Testis (tissue), 3 donors: ENCODE measurements around the gene TCEA2. TPM values are rescaled to one million over a fixed set of nuclear protein-coding genes. Genes with fewer than 3 reads are reported as not detected.

Experiments used
- DNase-seq: peaks from one replicate; pipeline ENCODE4 v3.0.0-alpha.2; 2019
- H3K27ac ChIP-seq, 2 donors: fragments of 200-600 bp; sonication (generic); one replicate each; pipeline ENCODE4 v1.5.1; 2019
- H3K27me3 ChIP-seq: fragments of 200-600 bp; sonication (generic); one replicate; pipeline ENCODE4 v1.5.1; 2019
- H3K36me3 ChIP-seq: fragments of 200-600 bp; sonication (generic); one replicate; pipeline ENCODE4 v1.5.1; 2017; ENCODE audit warnings: low read depth; ENCODE audit errors: missing control alignments
- H3K4me1 ChIP-seq: fragments of 200-600 bp; sonication (generic); one replicate; pipeline ENCODE4 v1.5.1; 2019
- H3K4me3 ChIP-seq, 2 donors: fragments of 200-600 bp; sonication (generic); one replicate each; pipeline ENCODE4 v1.5.1; 2017 to 2019
- H3K9me3 ChIP-seq: fragments of 200-600 bp; sonication (generic); one replicate; pipeline ENCODE4 v1.5.1; 2017
- POLR2A ChIP-seq: fragments of 450-650 bp; IDR thresholded peaks from one replicate; pipeline ENCODE4 v1.6.1; 2017; ENCODE audit warnings: antibody characterized with exemption, mild to moderate bottlenecking, moderate library complexity
- WGBS, 2 donors: methylation state at CpG; one replicate each; pipeline ENCODE4 v1.1.5; 2018; 5-methylcytosine and 5-hydroxymethylcytosine counted together
- intact Hi-C: fragments of 100-400 bp; cut with DNase I; formaldehyde crosslinking; loops from one replicate; pipeline ENCODE4 v1.15.1; 2023; ENCODE audit warnings: low total_unique reads
- polyA plus RNA-seq: library from polyadenylated mRNA; stranded (reverse); fragments of 350-450 nt; fragmentation: Illumina TruSeq; extraction: RNeasy Lipid Tissue Mini Kit (QIAGEN cat#74804); gene quantifications from one replicate; pipeline ENCODE4 v1.2.3, GENCODE V29; 2014; ENCODE audit warnings: low read depth, low replicate concordance; ENCODE audit not compliant: insufficient read depth
- total RNA-seq, 2 donors: library from RNA; depleted of rRNA; stranded (reverse); fragments of >200 nt; gene quantifications; one replicate each; pipeline ENCODE4 v1.2.3, GENCODE V29; 2016
- TF ChIP-seq, protein P1 (sequence below), 3 experiments: fragments of 450-650 bp in 2 of 3; fragments of 200-600 bp in 1 of 3; sonication (generic) in 1 of 3; IDR thresholded peaks; one replicate each; pipeline ENCODE4 v1.5.1; 2016 to 2019; ENCODE audit warnings: antibody characterized with exemption in 3 of 3, mild to moderate bottlenecking in 2 of 3, moderate library complexity in 1 of 3

Gene TCEA2
- total and polyA plus RNA-seq, 3 donors from 2014 or later = 94.5 to 171 (median 126) TPM

DNA sequence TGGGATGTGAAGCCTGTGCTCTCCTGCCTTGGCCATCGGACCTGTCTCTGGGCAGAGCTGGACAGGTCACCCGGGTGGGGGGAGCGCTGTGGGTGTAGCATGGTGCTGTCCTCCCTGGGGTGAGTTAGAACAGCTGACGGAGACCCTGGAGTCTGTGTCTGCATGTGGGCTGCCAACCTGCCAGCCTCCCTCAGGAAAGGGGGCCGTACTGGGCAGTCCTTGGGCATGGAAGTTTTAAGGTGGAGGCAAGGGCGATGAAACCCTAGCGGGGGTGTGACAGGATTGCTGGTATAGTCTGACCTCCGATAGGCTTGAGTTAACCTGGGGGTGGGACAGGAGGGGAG is 16.0 kb upstream of the TCEA2 start:
- intact Hi-C loops = no loop called here
- Histone ChIP-seq H3K4me3 (no peak overlapping the region), H3K27me3 (no peaks in the 10 kb centered on the region), H3K36me3 (no peaks in the 10 kb centered on the region), H3K4me1 (peaks cover 13% of the 10 kb centered on the region), H3K9me3 (no peaks in the 10 kb centered on the region), H3K27ac (no peak overlapping the region)
- 58 to 79% methylated on average over 6 to 8 of the region's 8 CpGs for WGBS, 2 donors
- no peak for DNase-seq
- no peak for TF ChIP-seq POLR2A
- TF ChIP-seq, protein P1, sequence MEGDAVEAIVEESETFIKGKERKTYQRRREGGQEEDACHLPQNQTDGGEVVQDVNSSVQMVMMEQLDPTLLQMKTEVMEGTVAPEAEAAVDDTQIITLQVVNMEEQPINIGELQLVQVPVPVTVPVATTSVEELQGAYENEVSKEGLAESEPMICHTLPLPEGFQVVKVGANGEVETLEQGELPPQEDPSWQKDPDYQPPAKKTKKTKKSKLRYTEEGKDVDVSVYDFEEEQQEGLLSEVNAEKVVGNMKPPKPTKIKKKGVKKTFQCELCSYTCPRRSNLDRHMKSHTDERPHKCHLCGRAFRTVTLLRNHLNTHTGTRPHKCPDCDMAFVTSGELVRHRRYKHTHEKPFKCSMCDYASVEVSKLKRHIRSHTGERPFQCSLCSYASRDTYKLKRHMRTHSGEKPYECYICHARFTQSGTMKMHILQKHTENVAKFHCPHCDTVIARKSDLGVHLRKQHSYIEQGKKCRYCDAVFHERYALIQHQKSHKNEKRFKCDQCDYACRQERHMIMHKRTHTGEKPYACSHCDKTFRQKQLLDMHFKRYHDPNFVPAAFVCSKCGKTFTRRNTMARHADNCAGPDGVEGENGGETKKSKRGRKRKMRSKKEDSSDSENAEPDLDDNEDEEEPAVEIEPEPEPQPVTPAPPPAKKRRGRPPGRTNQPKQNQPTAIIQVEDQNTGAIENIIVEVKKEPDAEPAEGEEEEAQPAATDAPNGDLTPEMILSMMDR (IDR thresholded peaks at IDR 0.05) = no peak

DNA sequence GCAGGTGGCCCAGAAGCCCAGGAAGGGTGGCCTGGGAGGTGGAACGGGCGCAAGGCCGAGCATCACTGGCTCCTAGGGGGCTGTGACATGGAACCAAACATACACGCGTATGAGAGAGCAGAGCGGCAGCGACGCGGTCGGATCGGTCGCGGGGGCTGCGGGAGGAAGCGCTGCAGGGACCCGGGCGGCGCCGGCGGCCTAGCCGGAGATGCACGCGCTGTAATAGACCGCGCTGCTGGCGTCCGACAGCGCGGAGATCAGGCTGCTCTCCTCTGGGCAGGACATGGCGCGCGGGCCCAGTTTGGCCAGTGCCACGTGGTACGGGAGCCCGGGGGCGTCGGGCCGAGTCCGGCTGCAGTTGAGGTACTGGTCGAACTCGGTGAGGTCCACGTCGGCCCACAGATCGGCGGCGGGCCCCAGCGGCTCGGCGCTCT is 15.0 kb upstream of the TCEA2 start:
- 8 to 16% methylated on average over 14 to 44 of the region's 49 CpGs for WGBS, 2 donors
- Histone ChIP-seq H3K27me3 (no peaks in the 10 kb centered on the region), H3K4me3 (peak overlapping the region; percentile 40 to 49), H3K36me3 (no peaks in the 10 kb centered on the region), H3K9me3 (no peaks in the 10 kb centered on the region), H3K27ac (no peak overlapping the region), H3K4me1 (peaks cover 8% of the 10 kb centered on the region)
- no peak for DNase-seq
- intact Hi-C loops = no loop called here
- TF ChIP-seq, protein P1 (IDR thresholded peaks at IDR 0.05) = no peak
- no peak for TF ChIP-seq POLR2A

DNA sequence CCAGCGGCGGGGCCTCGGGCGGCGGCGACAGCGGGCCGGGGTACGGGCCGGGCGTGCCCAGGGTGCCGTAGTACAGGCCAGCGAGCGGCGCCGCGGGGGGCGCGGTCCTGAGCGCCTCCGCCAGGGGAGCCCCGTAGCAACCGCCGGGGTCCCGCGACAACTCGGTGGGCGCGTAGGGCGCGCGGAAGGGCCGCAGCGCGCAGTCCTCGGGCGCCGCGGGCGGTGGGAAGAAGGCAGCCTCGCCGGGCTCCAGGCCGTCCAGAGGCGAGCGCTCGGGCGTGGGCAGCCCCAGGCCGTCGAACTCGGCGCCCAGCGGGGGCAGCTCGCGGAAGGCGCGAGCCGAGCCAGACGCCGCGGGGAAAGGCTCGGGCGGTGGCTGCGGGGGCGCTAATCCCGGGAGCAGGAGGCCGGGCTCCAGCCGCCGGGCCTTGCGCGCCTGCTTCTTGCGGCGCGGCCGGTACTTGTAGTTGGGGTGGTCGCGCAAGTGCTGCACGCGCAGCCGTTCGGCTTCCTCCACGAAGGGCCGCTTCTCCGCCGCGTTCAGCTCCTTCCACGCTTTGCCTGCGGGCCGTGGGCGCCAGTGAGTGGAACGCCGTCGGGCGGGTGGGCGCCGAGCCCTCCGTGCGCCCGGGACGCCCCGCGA is 14.5 kb upstream of the TCEA2 start:
- peaks cover 8% of the 10 kb centered on the region for H3K4me1 ChIP-seq
- no peaks in the 10 kb centered on the region for H3K9me3 ChIP-seq
- H3K27me3 ChIP-seq = no peaks in the 10 kb centered on the region
- H3K36me3 ChIP-seq = no peaks in the 10 kb centered on the region
- H3K27ac ChIP-seq = no peak overlapping the region
- intact Hi-C loops = no loop called here
- TF ChIP-seq, protein P1 (IDR thresholded peaks at IDR 0.05) = no peak
- no peak for TF ChIP-seq POLR2A
- H3K4me3 ChIP-seq = peak overlapping the region; percentile 40 to 49
- DNase-seq = no peak
- 2% methylated on average over 49 of the region's 101 CpGs; no CpG with 5 or more reads in 1 of the 2 donors for WGBS, 2 donors

DNA sequence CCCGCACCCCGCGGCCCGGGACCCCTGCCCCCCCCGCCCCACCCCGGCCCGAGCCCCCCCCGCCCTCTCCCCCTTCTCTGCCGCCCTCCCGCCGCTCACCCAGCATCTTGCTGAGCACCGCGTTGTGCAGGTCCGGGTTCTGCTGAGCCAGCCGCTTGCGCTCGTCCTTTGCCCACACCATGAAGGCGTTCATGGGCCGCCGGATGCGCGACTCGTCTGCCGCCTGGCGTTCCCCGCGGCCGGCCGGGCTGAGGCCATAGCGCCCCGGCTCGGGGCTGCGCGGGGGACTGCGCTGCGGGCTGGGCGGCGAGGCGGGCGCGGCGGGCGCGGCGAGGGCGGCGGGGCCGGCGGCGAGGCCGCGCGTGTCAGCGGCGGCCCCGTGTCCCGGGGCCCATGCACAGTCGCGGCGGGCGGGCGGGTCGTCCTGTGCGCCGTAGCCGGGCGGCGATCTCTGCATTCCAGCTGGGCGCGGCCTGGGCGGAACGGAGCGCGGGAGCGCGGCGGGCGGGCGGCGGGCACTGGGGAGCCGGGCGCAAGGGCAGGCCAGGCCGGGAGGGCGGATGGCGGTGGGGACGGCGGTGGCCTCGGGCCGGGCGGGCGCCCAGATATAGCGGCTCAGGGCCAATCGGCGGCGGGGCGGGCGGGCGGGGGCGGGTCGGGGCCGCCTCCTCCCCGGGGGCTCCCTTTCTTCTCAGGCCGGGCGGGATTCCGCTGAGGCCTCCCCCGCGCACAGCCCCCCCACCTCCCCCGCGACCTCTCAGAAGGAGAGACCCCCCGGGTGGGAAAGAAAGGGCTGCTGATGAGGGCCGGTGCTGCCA is 13.7 kb upstream of the TCEA2 start, which contains the start of gene SOX18:
SOX18 (minus strand) TSS at position 580 of the 818 bp plus-strand sequence; CDS start at position 457, 123 bp downstream.
- Histone ChIP-seq H3K36me3 (no peaks in the 10 kb centered on the region), H3K9me3 (no peaks in the 10 kb centered on the region), H3K4me1 (peaks cover 8% of the 10 kb centered on the region), H3K4me3 (peak within 1 kb of the TSS; percentile 36 to 40), H3K27me3 (no peaks in the 10 kb centered on the region), H3K27ac (peak within 1 kb of the TSS in 1 of 2 donors; percentile 30)
- intact Hi-C loops = no loop called here
- 0% methylated on average over 62 of the region's 111 CpGs; no CpG with 5 or more reads in 1 of the 2 donors for WGBS, 2 donors
- TF ChIP-seq, protein P1 (IDR thresholded peaks at IDR 0.05) = no peak
- no peak for TF ChIP-seq POLR2A
- no peak for DNase-seq
